Adipocyte (in vitro differentiated cells): ENCODE data around the gene GAK.

ENCODE experiments used
- DNase-seq: peaks from one replicate; pipeline ENCODE4 v3.0.0-alpha.2; 2015; ENCODE audit warnings: low read depth
- H3K27me3 ChIP-seq: replicated peaks from 2 replicates; pipeline ENCODE4 v1.7.0; 2013; ENCODE audit warnings: mild to moderate bottlenecking, low read length, moderate library complexity; ENCODE audit not compliant: control insufficient read depth, insufficient read depth
- H3K36me3 ChIP-seq: 2 replicates; pipeline ENCODE4 v1.7.0; 2013; ENCODE audit warnings: low read length, mild to moderate bottlenecking, moderate library complexity; ENCODE audit not compliant: control insufficient read depth, insufficient read depth, severe bottlenecking
- H3K4me1 ChIP-seq: 2 replicates; pipeline ENCODE4 v1.7.0; 2013; ENCODE audit warnings: mild to moderate bottlenecking, low read length, moderate library complexity; ENCODE audit not compliant: control insufficient read depth, insufficient read depth
- H3K4me3 ChIP-seq: 2 replicates; pipeline ENCODE4 v1.7.0; 2013; ENCODE audit warnings: mild to moderate bottlenecking, low read length, moderate library complexity
- H3K9ac ChIP-seq: 2 replicates; pipeline ENCODE4 v1.7.0; 2013; ENCODE audit warnings: mild to moderate bottlenecking, low read length, moderate library complexity
- H3K9me3 ChIP-seq: 2 replicates; pipeline ENCODE4 v1.7.0; 2013; ENCODE audit warnings: mild to moderate bottlenecking, low read length, moderate library complexity; ENCODE audit not compliant: control insufficient read depth

Gene GAK

DNA sequence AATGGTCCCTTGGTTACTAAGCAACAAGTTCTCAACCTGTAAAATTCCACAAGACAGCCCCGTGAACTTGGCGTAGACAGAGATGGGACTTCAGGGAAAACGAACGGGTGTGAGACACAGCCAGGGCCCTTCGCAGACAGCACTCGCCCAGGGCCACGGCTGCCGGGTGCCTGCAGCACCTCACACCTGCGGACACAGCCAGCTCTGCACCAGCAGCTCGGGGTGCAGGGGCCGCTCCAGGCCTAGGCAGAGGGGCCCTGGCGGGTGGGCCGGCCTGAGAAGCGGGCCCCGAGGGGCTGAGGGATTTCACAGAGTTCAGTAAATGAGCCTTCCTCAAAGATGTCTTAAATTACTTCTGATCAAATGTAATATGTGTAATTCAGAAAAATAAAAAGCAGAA, 34.0 kb downstream of the GAK start:
- no peaks in the 10 kb centered on the region for H3K9me3 ChIP-seq
- peaks cover 34% of the 10 kb centered on the region for H3K36me3 ChIP-seq
- no peak for DNase-seq
- no peaks in the 10 kb centered on the region for H3K27me3 ChIP-seq
- H3K4me3 ChIP-seq, result no peak overlapping the region
- H3K9ac ChIP-seq, result no peak overlapping the region
- H3K4me1 ChIP-seq, result no peaks in the 10 kb centered on the region

DNA sequence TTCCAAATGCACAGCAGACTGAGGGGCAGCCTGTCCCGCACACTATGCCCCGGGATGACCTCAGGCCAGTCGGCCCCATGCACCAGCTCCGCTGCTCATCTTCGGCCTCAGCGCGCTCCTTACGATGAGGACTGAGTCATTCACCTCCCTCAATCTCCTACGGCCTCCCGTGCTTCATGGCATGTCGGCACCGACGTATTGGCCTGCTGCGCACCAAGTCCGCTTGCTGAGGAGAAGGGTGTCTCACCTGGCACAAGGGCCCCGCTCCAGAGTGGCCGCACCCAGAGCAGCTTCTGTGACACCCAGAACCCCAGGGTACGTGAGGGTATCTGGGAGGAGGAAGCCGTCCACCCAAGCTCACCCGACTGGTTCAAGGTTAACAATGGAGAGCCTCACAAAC, 35.5 kb downstream of the GAK start:
- Histone ChIP-seq H3K9ac (no peak overlapping the region), H3K4me1 (no peaks in the 10 kb centered on the region), H3K4me3 (no peak overlapping the region), H3K9me3 (no peaks in the 10 kb centered on the region), H3K27me3 (no peaks in the 10 kb centered on the region), H3K36me3 (peaks cover 48% of the 10 kb centered on the region)
- no peak for DNase-seq

DNA sequence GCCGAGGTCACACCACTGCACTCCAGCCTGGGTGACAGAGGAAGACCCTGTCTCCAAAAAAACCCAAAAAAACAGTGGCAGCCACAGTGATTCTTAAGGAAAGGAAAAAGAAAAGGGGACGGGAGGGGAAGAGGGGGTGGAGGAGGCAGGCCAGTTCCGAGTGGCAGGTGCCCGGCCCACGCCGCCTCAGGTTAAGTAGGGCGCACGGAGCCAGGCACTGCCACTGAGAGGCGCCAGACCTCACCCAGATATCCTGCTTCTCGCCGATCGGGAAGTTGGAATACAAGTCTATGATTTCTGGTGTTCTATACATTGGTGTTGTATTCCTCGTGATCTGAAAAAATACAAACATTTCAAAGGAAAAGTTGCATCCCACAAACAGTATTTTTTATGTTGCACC, 35.9 kb downstream of the GAK start:
- no peak overlapping the region for H3K9ac ChIP-seq
- H3K27me3 ChIP-seq, result no peaks in the 10 kb centered on the region
- H3K9me3 ChIP-seq, result no peaks in the 10 kb centered on the region
- H3K4me3 ChIP-seq, result no peak overlapping the region
- H3K36me3 ChIP-seq, result peaks cover 45% of the 10 kb centered on the region
- no peaks in the 10 kb centered on the region for H3K4me1 ChIP-seq
- DNase-seq, result no peak

DNA sequence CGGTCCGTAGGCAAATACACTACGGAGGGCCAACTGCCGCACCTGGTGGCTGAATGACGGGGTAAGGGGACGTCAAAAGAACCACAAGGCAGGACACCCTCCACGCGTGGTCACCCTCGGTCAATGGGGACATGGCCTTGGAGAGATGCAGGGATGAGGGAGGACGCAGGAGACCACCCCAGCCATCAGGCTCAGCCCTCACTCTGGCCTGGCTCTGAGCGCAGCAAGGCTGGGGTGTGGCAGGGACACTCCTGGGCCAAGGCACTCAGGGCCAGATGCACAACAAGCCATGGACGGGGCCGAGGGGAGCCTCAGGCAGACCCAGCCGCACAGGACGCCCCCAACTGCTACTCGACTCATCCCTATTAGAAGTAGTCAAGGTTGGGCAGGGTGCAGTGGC, 36.5 kb downstream of the GAK start:
- DNase-seq, result no peak
- peaks cover 43% of the 10 kb centered on the region for H3K36me3 ChIP-seq

DNA sequence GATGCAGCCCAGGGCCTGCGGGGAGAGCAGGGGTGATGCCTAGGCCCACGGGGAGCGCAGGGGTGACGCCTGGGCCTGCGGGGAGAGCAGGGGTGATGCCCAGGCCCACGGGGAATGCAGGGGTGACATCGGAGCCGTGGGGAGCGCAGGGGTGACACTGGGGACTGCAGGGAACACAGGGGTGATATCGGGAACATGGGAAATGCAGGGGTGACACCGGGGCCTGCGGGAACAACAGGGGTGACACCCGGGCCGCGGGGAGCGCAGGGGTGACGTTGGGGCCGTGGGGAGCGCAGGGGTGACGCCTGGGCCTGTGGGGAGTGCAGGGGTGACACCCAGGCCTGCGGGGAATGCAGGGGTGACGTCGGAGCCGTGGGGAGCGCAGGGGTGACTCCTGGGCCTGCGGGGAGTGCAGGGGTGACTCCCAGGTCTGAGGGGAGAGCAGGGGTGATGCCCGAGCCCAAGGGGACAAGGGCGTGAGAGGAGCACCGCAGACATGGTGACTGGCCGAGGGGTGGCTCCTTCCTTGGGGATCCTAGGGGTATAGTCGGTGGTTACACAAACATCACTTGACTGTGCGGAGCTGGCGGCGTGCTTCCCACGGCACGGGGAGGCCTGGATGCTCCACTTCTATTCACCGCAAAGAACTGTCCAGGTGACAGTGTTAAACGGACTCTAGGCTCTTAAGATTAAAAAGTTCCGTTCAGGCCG, 38.0 kb downstream of the GAK start:
- Histone ChIP-seq H3K36me3 (peaks cover 51% of the 10 kb centered on the region), H3K27me3 (no peaks in the 10 kb centered on the region), H3K9me3 (no peaks in the 10 kb centered on the region), H3K4me3 (no peak overlapping the region), H3K4me1 (no peaks in the 10 kb centered on the region), H3K9ac (no peak overlapping the region)
- DNase-seq, result no peak

More for the DNA sequence above, 36.5 kb downstream of the GAK start:
- Histone ChIP-seq H3K4me3 (no peak overlapping the region), H3K9ac (no peak overlapping the region), H3K9me3 (no peaks in the 10 kb centered on the region), H3K27me3 (no peaks in the 10 kb centered on the region), H3K4me1 (no peaks in the 10 kb centered on the region)

DNA sequence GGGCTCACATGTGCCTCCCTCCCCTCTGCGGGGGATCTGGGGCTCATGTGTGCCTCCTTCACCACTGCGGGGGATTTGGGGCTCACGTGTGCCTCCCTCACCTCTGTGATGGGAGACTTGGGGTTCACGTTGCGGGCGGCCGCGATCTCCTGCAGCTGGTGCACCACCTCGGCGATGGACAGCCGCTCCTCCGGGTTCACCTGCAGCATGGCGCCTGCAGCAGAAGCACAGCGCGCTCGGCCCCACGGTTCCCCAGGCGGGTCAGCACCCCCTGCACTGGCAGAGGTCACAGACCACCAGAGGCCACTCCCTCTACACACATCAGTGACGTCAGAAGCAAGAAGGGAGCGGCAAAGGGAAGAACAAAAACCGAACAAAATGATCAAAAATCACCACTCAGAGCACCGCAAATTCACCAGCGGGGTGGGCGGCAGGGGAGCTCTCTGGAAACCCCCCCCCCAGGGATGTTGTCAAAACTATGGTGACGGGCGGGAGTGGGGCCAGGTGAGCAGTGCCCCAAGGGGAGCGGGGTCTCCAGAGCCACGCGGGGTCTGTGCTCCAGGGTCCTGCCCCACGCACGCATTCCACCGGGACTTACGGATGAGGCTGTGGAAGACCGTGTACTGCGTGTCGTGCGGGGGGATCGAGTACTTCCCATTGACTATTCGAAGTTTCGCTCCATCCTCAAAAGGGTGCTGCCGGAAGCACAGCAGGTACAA, 38.7 kb downstream of the GAK start:
- H3K4me3 ChIP-seq, result no peak overlapping the region
- no peaks in the 10 kb centered on the region for H3K4me1 ChIP-seq
- peaks cover 58% of the 10 kb centered on the region for H3K36me3 ChIP-seq

DNA sequence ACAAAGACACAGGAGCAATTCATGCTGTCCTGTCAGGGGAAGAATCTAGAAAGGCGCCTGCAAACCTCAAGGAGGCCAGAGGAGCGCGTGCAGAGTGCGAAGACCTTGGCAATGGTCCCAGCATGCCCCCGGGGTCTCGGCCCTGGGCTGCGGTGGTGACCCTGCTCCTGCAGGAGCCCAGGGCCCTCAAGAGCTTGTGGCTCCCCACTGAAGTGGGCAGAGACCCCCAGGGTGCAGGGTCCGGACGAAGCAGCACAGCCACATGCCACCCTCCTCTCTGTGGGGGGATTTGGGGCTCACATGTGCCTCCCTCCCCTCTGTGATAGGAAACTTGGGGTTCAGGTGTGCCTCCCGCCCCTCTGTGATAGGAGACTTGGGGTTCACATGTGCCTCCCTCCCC, 39.3 kb downstream of the GAK start:
- Histone ChIP-seq H3K9me3 (no peaks in the 10 kb centered on the region), H3K36me3 (peaks cover 64% of the 10 kb centered on the region), H3K9ac (no peak overlapping the region), H3K4me1 (no peaks in the 10 kb centered on the region), H3K4me3 (no peak overlapping the region), H3K27me3 (no peaks in the 10 kb centered on the region)
- DNase-seq, result no peak

More for the DNA sequence above, 38.7 kb downstream of the GAK start:
- no peaks in the 10 kb centered on the region for H3K9me3 ChIP-seq
- H3K9ac ChIP-seq, result no peak overlapping the region
- DNase-seq, result no peak
- H3K27me3 ChIP-seq, result no peaks in the 10 kb centered on the region

DNA sequence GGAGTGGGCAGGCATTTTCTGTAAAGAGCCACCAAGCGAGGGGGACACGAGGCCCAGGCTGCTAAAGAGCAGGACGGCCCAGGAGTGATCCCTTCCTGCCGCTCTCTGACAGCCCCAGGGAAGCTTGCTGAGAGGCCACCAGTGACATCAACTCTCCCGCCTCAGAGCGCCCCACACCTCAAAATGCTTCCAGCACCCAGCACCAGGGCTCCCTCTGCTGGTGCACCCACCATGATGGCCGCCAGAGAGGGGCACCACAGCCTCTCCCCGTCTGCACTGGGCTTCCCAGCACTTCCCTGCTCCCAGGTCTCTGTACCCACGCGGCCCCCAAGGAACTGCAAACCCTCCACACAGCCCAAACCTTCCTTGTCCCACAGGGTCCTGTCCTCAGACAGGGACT, 40.4 kb downstream of the GAK start:
- no peak overlapping the region for H3K9ac ChIP-seq
- no peak overlapping the region for H3K4me3 ChIP-seq
- no peaks in the 10 kb centered on the region for H3K4me1 ChIP-seq
- no peak for DNase-seq
- no peaks in the 10 kb centered on the region for H3K9me3 ChIP-seq
- peaks cover 66% of the 10 kb centered on the region for H3K36me3 ChIP-seq
- no peaks in the 10 kb centered on the region for H3K27me3 ChIP-seq

DNA sequence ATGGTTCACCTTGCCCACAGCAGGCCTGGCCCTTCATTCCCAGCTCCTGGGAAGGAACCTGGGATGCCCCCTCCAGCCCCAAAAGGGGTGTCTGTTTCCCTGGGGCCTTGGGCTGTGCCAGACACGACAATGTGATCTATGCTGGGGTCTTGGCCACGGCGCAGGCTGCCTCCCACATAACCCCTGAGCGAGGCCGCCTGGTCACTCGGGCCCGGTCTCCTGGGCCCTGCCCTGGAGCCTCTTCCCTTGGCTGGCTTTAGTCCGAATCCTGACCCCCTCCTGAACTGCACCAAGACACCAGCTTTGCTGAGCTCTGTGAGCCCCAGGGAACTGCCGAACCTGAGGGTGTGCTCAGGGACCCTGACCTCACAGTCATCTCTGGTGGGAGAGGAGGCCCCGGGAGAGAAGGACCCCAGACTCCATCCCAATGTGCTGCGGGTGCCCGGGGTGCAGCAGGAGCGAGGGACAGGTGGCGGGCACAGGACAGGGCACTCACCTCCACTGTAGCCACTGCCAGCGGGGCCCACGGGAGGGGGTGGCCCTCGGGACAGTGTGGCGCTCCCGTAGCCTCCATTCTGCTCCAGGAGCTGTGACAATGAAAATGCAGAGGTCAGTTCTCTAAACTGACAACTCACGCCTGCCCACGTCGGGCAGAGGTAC, 42.0 kb downstream of the GAK start:
- Histone ChIP-seq H3K9ac (no peak overlapping the region), H3K4me1 (no peaks in the 10 kb centered on the region), H3K27me3 (no peaks in the 10 kb centered on the region), H3K36me3 (peaks cover 59% of the 10 kb centered on the region), H3K9me3 (no peaks in the 10 kb centered on the region), H3K4me3 (no peak overlapping the region)
- no peak for DNase-seq

DNA sequence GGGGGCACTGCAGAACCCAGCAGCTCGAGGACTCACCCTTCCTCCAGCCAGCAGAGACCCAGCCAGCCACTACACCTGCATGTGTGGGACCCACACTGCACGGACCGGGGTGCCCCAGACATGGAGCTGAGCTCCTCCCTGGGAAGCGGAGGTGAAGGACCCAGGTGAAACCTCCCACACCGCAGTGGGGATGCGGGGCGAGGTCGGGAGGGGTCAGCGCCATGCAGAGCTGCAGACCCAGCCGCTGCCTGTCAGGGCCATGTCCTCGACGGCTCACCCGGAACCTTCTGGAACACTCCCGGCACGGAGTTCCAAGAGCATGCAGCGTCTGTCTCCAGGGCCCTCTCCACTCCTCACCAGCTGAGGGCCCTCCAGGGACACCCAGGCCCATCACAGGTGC, 42.6 kb downstream of the GAK start:
- H3K9me3 ChIP-seq, result no peaks in the 10 kb centered on the region
- H3K9ac ChIP-seq, result no peak overlapping the region
- no peak overlapping the region for H3K4me3 ChIP-seq
- H3K4me1 ChIP-seq, result no peaks in the 10 kb centered on the region
- DNase-seq, result no peak
- H3K36me3 ChIP-seq, result peaks cover 61% of the 10 kb centered on the region
- no peaks in the 10 kb centered on the region for H3K27me3 ChIP-seq

DNA sequence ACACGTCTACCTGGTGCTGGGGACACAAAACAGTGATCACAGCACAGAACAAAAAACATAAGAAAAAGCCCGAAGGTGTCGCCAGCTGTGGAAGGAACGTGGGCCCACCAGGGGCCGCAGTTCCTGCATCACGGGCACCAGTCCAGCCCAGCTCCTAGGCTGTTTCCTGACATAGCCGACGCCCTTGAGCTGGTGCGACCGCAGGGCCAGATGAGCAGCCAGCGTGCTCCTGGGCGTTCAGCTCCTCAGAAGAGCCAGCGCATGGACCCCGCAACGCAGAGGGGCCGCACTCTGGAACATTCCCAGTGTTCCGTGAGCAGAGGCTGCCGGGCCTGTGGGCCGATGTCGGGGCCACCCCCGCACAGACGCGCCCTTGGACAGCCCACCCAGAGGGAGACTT, 44.1 kb downstream of the GAK start:
- Histone ChIP-seq H3K9ac (no peak overlapping the region), H3K4me3 (no peak overlapping the region), H3K27me3 (no peaks in the 10 kb centered on the region), H3K36me3 (peaks cover 63% of the 10 kb centered on the region), H3K4me1 (no peaks in the 10 kb centered on the region), H3K9me3 (no peaks in the 10 kb centered on the region)
- DNase-seq, result no peak
